Breast epithelium (tissue), 4 donors: Measurements from ENCODE around the gene ISL2. TPM values are rescaled to one million over a fixed set of nuclear protein-coding genes. Genes with fewer than 3 reads are reported as not detected.

ENCODE experiments used
- DNase-seq, 2 donors: peaks; one replicate each; pipeline ENCODE4 v3.0.0-alpha.2; 2019; ENCODE audit warnings: low spot score in 2 of 2
- H3K27ac ChIP-seq, 2 donors: fragments of 200-600 bp; sonication (generic) in 1 of 2; one replicate each; pipeline ENCODE4 v1.5.1; 2016 to 2019; ENCODE audit warnings: mild to moderate bottlenecking in 1 of 2
- H3K27me3 ChIP-seq, 2 donors: fragments of 200-600 bp; sonication (generic) in 1 of 2; one replicate each; pipeline versions ENCODE4 v1.5.1 to v1.6.0; 2017 to 2019; ENCODE audit warnings: control low read depth in 1 of 2, mild to moderate bottlenecking in 1 of 2
- H3K36me3 ChIP-seq: fragments of 200-600 bp; one replicate; pipeline ENCODE4 v1.5.1; 2019
- H3K4me1 ChIP-seq, 2 donors: fragments of 200-600 bp; sonication (generic); one replicate each; pipeline ENCODE4 v1.5.1; 2016 to 2019; ENCODE audit warnings: control low read depth in 1 of 2
- H3K4me3 ChIP-seq, 3 donors: fragments of 200-600 bp; sonication (generic); 1 replicate in 2 of 3; 2 replicates in 1 of 3; pipeline ENCODE4 v1.5.1; 2016 to 2019; ENCODE audit warnings: mild to moderate bottlenecking in 3 of 3, moderate library complexity in 2 of 3
- H3K9me3 ChIP-seq, 2 donors: fragments of 200-600 bp; sonication (generic) in 1 of 2; one replicate each; pipeline ENCODE4 v1.5.1; 2016 to 2019; ENCODE audit warnings: control low read depth in 1 of 2
- POLR2A ChIP-seq: fragments of 450-650 bp; IDR thresholded peaks from one replicate; pipeline ENCODE4 v1.6.1; 2016; ENCODE audit warnings: antibody characterized with exemption, mild to moderate bottlenecking, moderate library complexity
- POLR2AphosphoS5 ChIP-seq, 3 donors: sonication (generic); formaldehyde crosslinking; IDR thresholded peaks; one replicate each; pipeline ENCODE4 v1.6.1; 2017; ENCODE audit warnings: antibody characterized with exemption in 3 of 3
- intact Hi-C: fragments of 100-400 bp; cut with DNase I; formaldehyde crosslinking; loops from one replicate; pipeline ENCODE4 v1.15.1; 2023; ENCODE audit warnings: low total_unique reads
- total RNA-seq, 3 donors: library from RNA; depleted of rRNA; stranded (reverse); fragments of >200 nt; gene quantifications; one replicate each; pipeline ENCODE4 v1.1.0, GENCODE V29; 2016
- TF ChIP-seq, protein P1 (sequence below), 3 donors: fragments of 450-650 bp; IDR thresholded peaks; one replicate each; pipeline ENCODE4 v1.5.1; 2016 to 2017; ENCODE audit warnings: antibody characterized with exemption in 3 of 3, mild to moderate bottlenecking in 3 of 3, moderate library complexity in 3 of 3

ISL2 gene
- total RNA-seq, 3 donors from 2014 or later, result 0.29 TPM; not detected in 2

DNA sequence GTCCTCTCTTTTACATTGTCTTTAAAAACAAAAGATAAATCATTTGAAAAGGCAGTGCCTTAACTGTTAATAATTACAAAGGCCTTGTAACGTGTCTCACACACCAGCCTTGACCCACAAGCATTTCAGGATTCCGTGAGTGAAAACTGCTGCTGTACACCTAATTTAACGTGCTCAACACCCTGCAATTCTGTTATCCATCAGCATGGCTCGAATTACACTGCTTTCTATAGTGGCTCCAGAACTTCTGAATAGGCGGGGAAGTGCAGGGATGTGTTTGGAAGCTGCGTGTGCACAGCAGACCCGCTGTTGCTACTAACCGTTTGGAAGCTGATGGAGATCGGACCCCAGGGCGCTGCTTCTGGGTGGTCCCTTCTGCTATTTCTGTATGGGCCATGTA, 15.4 kb upstream of the ISL2 start:
- intact Hi-C loops, result no loop called here
- no peaks in the 10 kb centered on the region for H3K4me1 ChIP-seq
- H3K27ac ChIP-seq, result no peak overlapping the region
- no peaks in the 10 kb centered on the region for H3K9me3 ChIP-seq
- peaks cover 0 to 6% of the 10 kb centered on the region in 2 donors for H3K27me3 ChIP-seq
- H3K36me3 ChIP-seq, result no peaks in the 10 kb centered on the region
- H3K4me3 ChIP-seq, result no peak overlapping the region
- TF ChIP-seq POLR2A, result no peak
- TF ChIP-seq, protein P1, sequence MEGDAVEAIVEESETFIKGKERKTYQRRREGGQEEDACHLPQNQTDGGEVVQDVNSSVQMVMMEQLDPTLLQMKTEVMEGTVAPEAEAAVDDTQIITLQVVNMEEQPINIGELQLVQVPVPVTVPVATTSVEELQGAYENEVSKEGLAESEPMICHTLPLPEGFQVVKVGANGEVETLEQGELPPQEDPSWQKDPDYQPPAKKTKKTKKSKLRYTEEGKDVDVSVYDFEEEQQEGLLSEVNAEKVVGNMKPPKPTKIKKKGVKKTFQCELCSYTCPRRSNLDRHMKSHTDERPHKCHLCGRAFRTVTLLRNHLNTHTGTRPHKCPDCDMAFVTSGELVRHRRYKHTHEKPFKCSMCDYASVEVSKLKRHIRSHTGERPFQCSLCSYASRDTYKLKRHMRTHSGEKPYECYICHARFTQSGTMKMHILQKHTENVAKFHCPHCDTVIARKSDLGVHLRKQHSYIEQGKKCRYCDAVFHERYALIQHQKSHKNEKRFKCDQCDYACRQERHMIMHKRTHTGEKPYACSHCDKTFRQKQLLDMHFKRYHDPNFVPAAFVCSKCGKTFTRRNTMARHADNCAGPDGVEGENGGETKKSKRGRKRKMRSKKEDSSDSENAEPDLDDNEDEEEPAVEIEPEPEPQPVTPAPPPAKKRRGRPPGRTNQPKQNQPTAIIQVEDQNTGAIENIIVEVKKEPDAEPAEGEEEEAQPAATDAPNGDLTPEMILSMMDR (IDR thresholded peaks at IDR 0.05), result no peak
- DNase-seq, result no peak

DNA sequence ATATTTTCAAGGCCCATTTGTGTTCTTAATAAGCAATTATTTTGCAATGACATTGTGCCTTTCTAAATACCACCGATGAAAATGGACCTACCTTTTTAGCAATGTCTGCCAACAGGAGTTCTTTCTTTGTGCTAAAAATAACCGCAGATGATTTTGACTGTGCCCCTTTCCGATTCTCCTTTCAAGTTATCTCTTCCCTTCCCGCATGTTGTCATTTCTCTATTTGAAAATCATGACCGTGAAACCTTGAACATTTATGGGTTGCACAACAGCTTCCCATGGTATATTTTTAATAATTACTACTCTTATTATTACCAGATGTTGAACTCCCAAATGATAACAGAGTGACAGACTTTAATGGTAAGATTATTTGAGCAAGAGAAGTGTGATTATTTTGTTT, 15.0 kb upstream of the ISL2 start:
- H3K27me3 ChIP-seq, result peaks cover 0 to 11% of the 10 kb centered on the region in 2 donors
- intact Hi-C loops, result no loop called here

DNA sequence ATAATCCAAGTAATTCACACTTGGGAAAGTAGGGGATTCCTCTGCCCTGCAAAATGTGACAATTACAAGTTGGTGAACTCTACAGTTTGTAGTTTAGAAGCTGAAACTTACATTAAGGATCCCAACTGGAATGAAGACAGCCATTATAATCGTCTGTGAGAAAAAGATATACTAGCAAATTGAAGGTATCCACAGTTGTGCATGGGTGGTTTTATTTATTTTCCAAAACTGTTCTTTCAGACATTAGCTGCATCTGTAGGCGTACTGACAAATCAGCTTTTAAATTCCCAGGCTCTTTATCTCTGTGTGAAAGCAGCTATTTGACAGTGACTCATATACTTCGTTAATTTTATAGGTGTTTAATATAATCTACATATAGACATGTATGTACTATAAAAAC, 12.5 kb upstream of the ISL2 start:
- Histone ChIP-seq H3K27me3 (peaks cover 0 to 12% of the 10 kb centered on the region in 2 donors), H3K4me1 (no peaks in the 10 kb centered on the region), H3K4me3 (no peak overlapping the region), H3K27ac (no peak overlapping the region), H3K36me3 (no peaks in the 10 kb centered on the region), H3K9me3 (no peaks in the 10 kb centered on the region)
- TF ChIP-seq POLR2AphosphoS5 (IDR thresholded peaks at IDR 0.05), result no peak
- TF ChIP-seq, protein P1 (IDR thresholded peaks at IDR 0.05), result no peak
- TF ChIP-seq POLR2A, result no peak
- DNase-seq, result no peak
- intact Hi-C loops, result no loop called here

More for the DNA sequence above, 15.0 kb upstream of the ISL2 start:
- H3K36me3 ChIP-seq, result no peaks in the 10 kb centered on the region
- DNase-seq, result no peak
- H3K9me3 ChIP-seq, result no peaks in the 10 kb centered on the region
- no peak overlapping the region for H3K27ac ChIP-seq
- TF ChIP-seq POLR2AphosphoS5 (IDR thresholded peaks at IDR 0.05) (no peak), POLR2A (no peak)
- TF ChIP-seq, protein P1 (IDR thresholded peaks at IDR 0.05), result no peak
- H3K4me3 ChIP-seq, result no peak overlapping the region
- no peaks in the 10 kb centered on the region for H3K4me1 ChIP-seq

DNA sequence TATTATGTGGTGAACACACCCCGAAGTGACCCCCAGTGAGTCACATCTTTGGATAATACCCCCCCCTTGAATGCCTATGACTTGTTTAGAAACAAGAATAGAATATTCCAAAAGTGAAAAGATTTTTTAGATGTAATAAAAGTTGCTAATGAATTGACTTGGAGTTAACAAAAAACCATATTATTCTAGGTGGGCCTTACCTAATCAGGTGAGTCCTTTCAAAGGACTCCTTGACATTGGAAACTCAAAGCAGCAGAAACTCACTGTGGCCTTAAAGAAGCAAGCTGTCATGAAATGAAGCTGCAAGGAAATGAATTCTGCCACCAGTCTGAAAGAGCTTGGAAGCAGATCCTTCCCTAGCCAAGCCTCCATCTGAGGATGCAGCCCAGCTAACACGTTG, 10.9 kb upstream of the ISL2 start:
- Histone ChIP-seq H3K9me3 (no peaks in the 10 kb centered on the region), H3K27me3 (peaks cover 0 to 12% of the 10 kb centered on the region in 2 donors), H3K27ac (no peak overlapping the region), H3K4me3 (no peak overlapping the region), H3K36me3 (no peaks in the 10 kb centered on the region), H3K4me1 (no peaks in the 10 kb centered on the region)
- intact Hi-C loops, result no loop called here
- no peak for DNase-seq
- TF ChIP-seq, protein P1 (IDR thresholded peaks at IDR 0.05), result no peak
- TF ChIP-seq POLR2AphosphoS5 (IDR thresholded peaks at IDR 0.05) (no peak), POLR2A (no peak)

DNA sequence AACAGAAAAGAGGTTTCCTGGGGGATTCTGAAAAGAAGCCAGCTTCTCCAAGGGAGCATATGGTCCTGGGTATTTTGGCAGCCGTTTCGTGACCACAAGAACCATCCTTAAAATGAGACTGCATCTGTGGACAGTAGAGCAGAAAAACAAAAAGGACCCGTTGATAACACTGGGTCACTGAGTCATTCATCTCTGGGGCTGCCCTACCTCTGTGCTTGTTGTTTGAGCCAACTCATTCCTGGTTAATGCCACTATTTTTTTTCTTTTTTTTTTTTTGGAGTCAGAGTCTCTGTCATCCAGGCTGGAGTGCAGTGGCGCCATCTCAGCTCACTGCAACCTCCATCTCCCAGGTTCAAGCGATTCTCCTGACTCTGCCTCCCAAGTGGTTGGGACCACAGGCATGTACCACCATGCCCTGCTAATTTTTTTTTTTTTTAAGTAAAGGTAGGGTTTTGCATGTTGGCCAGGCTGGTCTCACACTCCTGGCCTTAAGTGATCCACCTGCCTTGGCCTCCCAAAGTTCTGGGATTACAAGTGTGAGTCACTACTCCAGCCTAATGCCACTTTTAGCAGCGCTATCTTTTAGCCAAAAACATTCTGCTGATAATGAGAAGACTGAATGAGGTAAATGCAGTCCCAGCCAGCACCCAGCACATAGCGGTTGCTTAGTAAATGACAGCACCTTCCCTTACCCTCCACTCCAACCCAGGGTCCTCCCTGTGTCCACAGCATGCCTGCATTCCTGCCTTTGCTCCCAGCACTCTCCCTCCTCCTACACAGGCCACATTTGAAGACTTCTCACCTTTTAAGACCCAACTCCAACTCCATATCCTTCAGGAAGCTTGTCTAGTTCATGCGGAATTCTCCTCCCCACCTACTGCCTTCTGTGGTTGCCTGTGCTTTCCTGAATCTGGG, 9.1 kb upstream of the ISL2 start:
- H3K4me3 ChIP-seq, result no peak overlapping the region
- H3K36me3 ChIP-seq, result no peaks in the 10 kb centered on the region
- peaks cover 0 to 12% of the 10 kb centered on the region in 2 donors for H3K27me3 ChIP-seq
- intact Hi-C loops, result no loop called here
- no peaks in the 10 kb centered on the region for H3K4me1 ChIP-seq
- TF ChIP-seq POLR2AphosphoS5 (IDR thresholded peaks at IDR 0.05), result no peak
- no peak for TF ChIP-seq POLR2A
- TF ChIP-seq, protein P1 (IDR thresholded peaks at IDR 0.05), result no peak
- H3K9me3 ChIP-seq, result no peaks in the 10 kb centered on the region
- no peak for DNase-seq
- H3K27ac ChIP-seq, result no peak overlapping the region
